Coronary artery (tissue), 2 donors: ENCODE results near the gene NUDT3.
"Not testable (repeated sequence)": the region's sequence is repeated elsewhere in the genome, so short reads cannot be mapped to it uniquely, and the experiment has no call there.

Source experiments
- DNase-seq: peaks from one replicate; pipeline ENCODE4 v3.0.0-alpha.2; 2017; ENCODE audit warnings: low spot score
- H3K27ac ChIP-seq, 2 donors: fragments of 200-600 bp; sonication (generic); one replicate each; pipeline ENCODE4 v1.5.1; 2016 to 2019
- H3K4me3 ChIP-seq: fragments of 200-600 bp; sonication (generic); 2 replicates; pipeline ENCODE4 v1.5.1; 2016; ENCODE audit warnings: mild to moderate bottlenecking, moderate library complexity
- CTCF ChIP-seq: fragments of 200-600 bp; sonication (generic); IDR thresholded peaks from one replicate; pipeline ENCODE4 v1.5.1; 2019; ENCODE audit warnings: antibody characterized with exemption

Gene NUDT3

GRCh38 chr6:34276881-34277762, 115.3 kb downstream of the NUDT3 start:
- Histone ChIP-seq H3K4me3 (no peak overlapping the region), H3K27ac (no peak overlapping the region)
- no peak for DNase-seq
- no peak for TF ChIP-seq CTCF

GRCh38 chr6:34276191-34276590, 116.3 kb downstream of the NUDT3 start:
- Histone ChIP-seq H3K4me3 (no peak overlapping the region), H3K27ac (no peak overlapping the region)
- TF ChIP-seq CTCF, result no peak
- DNase-seq, result no peak

GRCh38 chr6:34275128-34275804, 117.2 kb downstream of the NUDT3 start:
- no peak for DNase-seq
- H3K4me3 ChIP-seq, result no peak overlapping the region
- no peak overlapping the region for H3K27ac ChIP-seq
- no peak for TF ChIP-seq CTCF

- DNase-seq, result no peak
- TF ChIP-seq CTCF, result no peak
- Histone ChIP-seq H3K4me3 (no peak overlapping the region), H3K27ac (no peak overlapping the region)
These were observed 118.3 kb downstream of the NUDT3 start for GRCh38 chr6:34274129-34274528.

GRCh38 chr6:34273242-34273805, 119.1 kb downstream of the NUDT3 start:
- Histone ChIP-seq H3K4me3 (no peak overlapping the region), H3K27ac (peak overlapping the region in 1 of 2 donors; percentile 50)
- TF ChIP-seq CTCF, result no peak
- DNase-seq, result no peak

GRCh38 chr6:34272013-34272926, 120.2 kb downstream of the NUDT3 start:
- Histone ChIP-seq H3K27ac (peak overlapping the region in 1 of 2 donors; percentile 45), H3K4me3 (no peak overlapping the region)
- no peak for TF ChIP-seq CTCF
- DNase-seq, result no peak

GRCh38 chr6:34269658-34270341, 122.7 kb downstream of the NUDT3 start:
- DNase-seq, H3K4me3 ChIP-seq, H3K27ac ChIP-seq: not testable (repeated sequence)

- DNase-seq, H3K27ac ChIP-seq, H3K4me3 ChIP-seq: not testable (repeated sequence)
These were observed 123.3 kb downstream of the NUDT3 start for GRCh38 chr6:34269132-34269531.
